HCT116 (cell line): Measurements from ENCODE around the gene RPTOR. TPM values are rescaled to one million over a fixed set of nuclear protein-coding genes. Genes with fewer than 3 reads are reported as not detected.

ENCODE experiments used
- ATAC-seq: fragments of 200-7000 bp; cut with Tn5 transposase; 2 replicates; pipeline ENCODE4 v1.9.1; 2020; ENCODE audit warnings: mild to moderate bottlenecking, moderate library complexity
- BruUV-seq: library from RNA; stranded (reverse); fragments of 400-500 nt; replicated peaks from 2 replicates; lab custom pipeline; 2021; lab: Mats Ljungman, UMichigan
- CTCF ChIA-PET: fragments of 300-600 bp; sonication (Branson Sonifier 250); formaldehyde crosslinking; loops from one replicate; lab custom pipeline; 2021; ENCODE audit warnings: antibody characterized with exemption; lab: Charles Lee
- POLR2A ChIA-PET: fragments of 300-600, 350-600 bp; sonication (Branson Sonifier 250); formaldehyde crosslinking; loops from one replicate; lab custom pipeline; 2021; ENCODE audit warnings: antibody characterized with exemption; lab: Charles Lee
- RAD21 ChIA-PET, 2 experiments: fragments of 300-600 bp; sonication (Branson Sonifier 250); formaldehyde crosslinking; loops; one replicate each; lab custom pipeline; 2023; ENCODE audit warnings: low total read pairs in 2 of 2; ENCODE audit not compliant: uncharacterized antibody in 2 of 2, unreplicated experiment in 2 of 2, low non-redundant PET in 1 of 2; lab: Charles Lee
- DNase-seq: peaks from one replicate; pipeline ENCODE4 v3.0.0-alpha.2; 2010; ENCODE audit warnings: low read depth, low spot score
- H2AFZ ChIP-seq: fragments of 200-600 bp; shearing (Covaris generic), sonication (generic); 2 replicates; pipeline ENCODE4 v1.6.1; 2017; ENCODE audit warnings: low read depth, mixed run types, mixed read lengths, antibody characterized with exemption, low read length; ENCODE audit not compliant: poor library complexity, severe bottlenecking
- H3K27ac ChIP-seq: 2 replicates; pipeline ENCODE4 v1.5.1; 2012; ENCODE audit warnings: low read depth, low read length
- H3K27me3 ChIP-seq: fragments of 200-600 bp; sonication (generic); 2 replicates; pipeline ENCODE4 v1.6.1; 2016; ENCODE audit warnings: mixed run types, low read length, mixed read lengths; ENCODE audit not compliant: insufficient read depth
- H3K36me3 ChIP-seq, 2 experiments: fragments of 200-500 bp in 1 of 2; fragments of 200-600 bp in 1 of 2; sonication (Bioruptor generic) in 1 of 2; sonication (generic) in 1 of 2; 2 replicates each; pipeline versions ENCODE4 v1.5.1 to v1.6.1; 2014 to 2016; ENCODE audit warnings: low read length in 2 of 2, inconsistent platforms in 1 of 2, mixed read lengths in 1 of 2, mixed run types in 1 of 2; ENCODE audit not compliant: insufficient read depth in 2 of 2, control insufficient read depth in 1 of 2
- H3K4me1 ChIP-seq, 2 experiments: fragments of 200-600 bp in 1 of 2; sonication (generic) in 1 of 2; 2 replicates each; pipeline versions ENCODE4 v1.5.1 to v1.6.1; 2012 to 2017; ENCODE audit warnings: low read length in 2 of 2, inconsistent platforms in 1 of 2, mild to moderate bottlenecking in 1 of 2, mixed read lengths in 1 of 2, mixed run types in 1 of 2, moderate library complexity in 1 of 2; ENCODE audit not compliant: insufficient read depth in 2 of 2, control insufficient read depth in 1 of 2
- H3K4me2 ChIP-seq: fragments of 200-600 bp; sonication (generic); 2 replicates; pipeline ENCODE4 v1.6.1; 2017; ENCODE audit warnings: mixed run types, low read length, mixed read lengths
- H3K4me3 ChIP-seq, 2 experiments: fragments of 200-600 bp in 1 of 2; sonication (generic) in 1 of 2; replicated peaks in 1 of 2; 2 replicates each; pipeline ENCODE4 v1.5.1; 2011 to 2016; ENCODE audit warnings: low read length in 2 of 2, control low read depth in 1 of 2, low read depth in 1 of 2, mild to moderate bottlenecking in 1 of 2, mixed read lengths in 1 of 2, mixed run types in 1 of 2
- H3K79me2 ChIP-seq: fragments of 200-600 bp; sonication (generic); 2 replicates; pipeline ENCODE4 v1.6.1; 2017; ENCODE audit warnings: mild to moderate bottlenecking, mixed run types, low read length, moderate library complexity, mixed read lengths; ENCODE audit not compliant: insufficient read depth
- H3K9ac ChIP-seq: fragments of 200-600 bp; sonication (generic); 2 replicates; pipeline ENCODE4 v1.6.1; 2016; ENCODE audit warnings: low read length, mixed read lengths
- H3K9me2 ChIP-seq: fragments of 200-600 bp; sonication (generic), shearing (Covaris generic); 2 replicates; pipeline ENCODE4 v1.6.1; 2017; ENCODE audit warnings: mixed run types, mild to moderate bottlenecking, moderate library complexity; ENCODE audit not compliant: insufficient read depth
- H3K9me3 ChIP-seq, 2 experiments: fragments of 200-500 bp in 1 of 2; fragments of 200-600 bp in 1 of 2; sonication (Bioruptor generic) in 1 of 2; sonication (generic) in 1 of 2; 2 replicates each; pipeline ENCODE4 v1.6.1; 2014 to 2017; ENCODE audit warnings: low read length in 2 of 2, mixed read lengths in 2 of 2, inconsistent platforms in 1 of 2, low read depth in 1 of 2, mild to moderate bottlenecking in 1 of 2, mixed run types in 1 of 2, moderate library complexity in 1 of 2; ENCODE audit not compliant: control insufficient read depth in 1 of 2, insufficient read depth in 1 of 2
- H4K20me1 ChIP-seq: fragments of 200-600 bp; sonication (generic), shearing (Covaris generic); 2 replicates; pipeline ENCODE4 v1.6.1; 2017; ENCODE audit warnings: mixed run types, mild to moderate bottlenecking, moderate library complexity; ENCODE audit not compliant: insufficient read depth
- ATF3 ChIP-seq: IDR thresholded peaks from 2 replicates; pipeline ENCODE4 v1.6.1; 2012
- CBX3 ChIP-seq: IDR thresholded peaks from 2 replicates; pipeline ENCODE4 v1.6.1; 2012; ENCODE audit warnings: low read depth
- EGR1 ChIP-seq: IDR thresholded peaks from 2 replicates; pipeline ENCODE4 v1.6.1; 2012; ENCODE audit warnings: low read depth
- ELF1 ChIP-seq: IDR thresholded peaks from 2 replicates; pipeline ENCODE4 v1.6.1; 2012; ENCODE audit warnings: low read depth, borderline replicate concordance
- EZH2 ChIP-seq: fragments of 200-600 bp; sonication (generic); IDR thresholded peaks from 2 replicates; pipeline ENCODE4 v1.6.1; 2017; ENCODE audit warnings: antibody characterized with exemption, mixed run types
- FOSL1 ChIP-seq: IDR thresholded peaks from 2 replicates; pipeline ENCODE4 v1.6.1; 2012; ENCODE audit warnings: low read depth
- RAD21 ChIP-seq: IDR thresholded peaks from 2 replicates; pipeline ENCODE4 v1.6.1; 2012; ENCODE audit warnings: low read depth, mild to moderate bottlenecking
- SP1 ChIP-seq: IDR thresholded peaks from 2 replicates; pipeline ENCODE4 v1.6.1; 2012; ENCODE audit warnings: low read depth
- SRF ChIP-seq: IDR thresholded peaks from 2 replicates; pipeline ENCODE4 v1.6.1; 2012; ENCODE audit warnings: low read depth
- ZNF274 ChIP-seq: fragments of 200-500 bp; sonication (Bioruptor generic); IDR thresholded peaks from 2 replicates; pipeline ENCODE4 v1.6.1; 2014; ENCODE audit warnings: mild to moderate bottlenecking, low read depth, low read length, inconsistent platforms
- intact Hi-C: fragments of 100-400 bp; cut with micrococcal nuclease; formaldehyde crosslinking; loops from 2 replicates; pipeline ENCODE4 v1.10.0; 2022
- total RNA-seq: library from RNA; stranded (reverse); gene quantifications from one replicate; pipeline ENCODE4 v1.2.1, GENCODE V29; 2021; ENCODE audit not compliant: unreplicated experiment

RPTOR gene
- total RNA-seq, 1 experiment from 2014 or later = 69.5 TPM

- DNase-seq (no peak), ATAC-seq (no peak)
- H4K20me1 ChIP-seq = no peaks in the 10 kb centered on the region
- POLR2A ChIA-PET = no interaction called here
- H3K36me3 ChIP-seq = no peaks in the 10 kb centered on the region; a peak in 1 of 4 replicates
- no peak overlapping the region for H3K9ac ChIP-seq
- H3K9me3 ChIP-seq = no peaks in the 10 kb centered on the region
- H3K4me1 ChIP-seq = no peaks in the 10 kb centered on the region; a peak in 1 of 4 replicates
- H3K9me2 ChIP-seq = no peaks in the 10 kb centered on the region
- peak overlapping the region; percentile 22; the same call in 1 of the 2 replicates for H3K27ac ChIP-seq
- CTCF ChIA-PET = no interaction called here
- RAD21 ChIA-PET = no interaction called here
- H3K27me3 ChIP-seq = no peaks in the 10 kb centered on the region
- no peak overlapping the region for H3K4me2 ChIP-seq
- no peak for TF ChIP-seq ELF1
- TF ChIP-seq SRF = no peak
- no peak for TF ChIP-seq RAD21
- TF ChIP-seq EZH2 = no peak
- intact Hi-C loops = no loop called here
- no peaks in the 10 kb centered on the region for H3K79me2 ChIP-seq
- no peak overlapping the region for H2AFZ ChIP-seq
- no peak overlapping the region for H3K4me3 ChIP-seq
- no TSS peak for BruUV-seq
These were observed 415.6 kb downstream of the RPTOR start for GRCh38 chr17:80960037-80960796.

- ChIA-PET CTCF (no interaction called here), POLR2A (no interaction called here), RAD21 (no interaction called here)
- BruUV-seq = no TSS peak
- ATAC-seq = no peak
- intact Hi-C loops = no loop called here
- no peak for DNase-seq
- no peak for TF ChIP-seq EGR1
- TF ChIP-seq ZNF274 = no peak
- no peak for TF ChIP-seq CBX3
- TF ChIP-seq ATF3 = no peak
- TF ChIP-seq SP1 = no peak
- no peak for TF ChIP-seq FOSL1
- H3K4me1 ChIP-seq = no peaks in the 10 kb centered on the region; a peak in 1 of 4 replicates
- no peak overlapping the region for H3K4me3 ChIP-seq
- H3K27ac ChIP-seq = no peak overlapping the region
- no peak overlapping the region for H3K9ac ChIP-seq
- no peak overlapping the region for H2AFZ ChIP-seq
- H3K9me2 ChIP-seq = no peaks in the 10 kb centered on the region
- no peaks in the 10 kb centered on the region for H3K9me3 ChIP-seq
- no peaks in the 10 kb centered on the region; a peak in 1 of 4 replicates for H3K36me3 ChIP-seq
- no peak overlapping the region for H3K4me2 ChIP-seq
- H3K79me2 ChIP-seq = no peaks in the 10 kb centered on the region
- H3K27me3 ChIP-seq = no peaks in the 10 kb centered on the region
- H4K20me1 ChIP-seq = no peaks in the 10 kb centered on the region
These were observed 416.3 kb downstream of the RPTOR start for GRCh38 chr17:80960797-80961452.
